ENCODE results near the gene EVA1C. TPM values are rescaled to one million over a fixed set of nuclear protein-coding genes. Genes with fewer than 3 reads are reported as not detected.

EVA1C gene
- total and polyA plus RNA-seq, 12 donors, result 12.1 to 42.9 (median 14.0) TPM

- Histone ChIP-seq H3K27ac (peak overlapping the region in 2 of 10 donors; percentile 1 to 2), H3K36me3 (peaks cover 0 to 70% (median 19%) of the 10 kb centered on the region in 9 donors), H3K9me3 (no peaks in the 10 kb centered on the region), H3K4me1 (peaks cover 5 to 22% (median 16%) of the 10 kb centered on the region in 9 donors), H3K4me3 (no peak overlapping the region), H3K27me3 (no peaks in the 10 kb centered on the region)
- intact Hi-C loops (cut with DNase I), result loop anchor here in 1 of 10 donors (5.0 kb wide), 1 partner anchor 187 kb away; no protein-coding TSS in a partner anchor
- 93% methylated on average over 15 of the region's 15 CpGs for WGBS, 2 donors
- no peak for DNase-seq
- no peak for ATAC-seq
- TF ChIP-seq, protein P1, sequence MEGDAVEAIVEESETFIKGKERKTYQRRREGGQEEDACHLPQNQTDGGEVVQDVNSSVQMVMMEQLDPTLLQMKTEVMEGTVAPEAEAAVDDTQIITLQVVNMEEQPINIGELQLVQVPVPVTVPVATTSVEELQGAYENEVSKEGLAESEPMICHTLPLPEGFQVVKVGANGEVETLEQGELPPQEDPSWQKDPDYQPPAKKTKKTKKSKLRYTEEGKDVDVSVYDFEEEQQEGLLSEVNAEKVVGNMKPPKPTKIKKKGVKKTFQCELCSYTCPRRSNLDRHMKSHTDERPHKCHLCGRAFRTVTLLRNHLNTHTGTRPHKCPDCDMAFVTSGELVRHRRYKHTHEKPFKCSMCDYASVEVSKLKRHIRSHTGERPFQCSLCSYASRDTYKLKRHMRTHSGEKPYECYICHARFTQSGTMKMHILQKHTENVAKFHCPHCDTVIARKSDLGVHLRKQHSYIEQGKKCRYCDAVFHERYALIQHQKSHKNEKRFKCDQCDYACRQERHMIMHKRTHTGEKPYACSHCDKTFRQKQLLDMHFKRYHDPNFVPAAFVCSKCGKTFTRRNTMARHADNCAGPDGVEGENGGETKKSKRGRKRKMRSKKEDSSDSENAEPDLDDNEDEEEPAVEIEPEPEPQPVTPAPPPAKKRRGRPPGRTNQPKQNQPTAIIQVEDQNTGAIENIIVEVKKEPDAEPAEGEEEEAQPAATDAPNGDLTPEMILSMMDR (IDR thresholded peaks at IDR 0.05), result no peak
Observed at GRCh38 chr21:32474179-32475059, 61.9 kb downstream of the EVA1C start.

DNA sequence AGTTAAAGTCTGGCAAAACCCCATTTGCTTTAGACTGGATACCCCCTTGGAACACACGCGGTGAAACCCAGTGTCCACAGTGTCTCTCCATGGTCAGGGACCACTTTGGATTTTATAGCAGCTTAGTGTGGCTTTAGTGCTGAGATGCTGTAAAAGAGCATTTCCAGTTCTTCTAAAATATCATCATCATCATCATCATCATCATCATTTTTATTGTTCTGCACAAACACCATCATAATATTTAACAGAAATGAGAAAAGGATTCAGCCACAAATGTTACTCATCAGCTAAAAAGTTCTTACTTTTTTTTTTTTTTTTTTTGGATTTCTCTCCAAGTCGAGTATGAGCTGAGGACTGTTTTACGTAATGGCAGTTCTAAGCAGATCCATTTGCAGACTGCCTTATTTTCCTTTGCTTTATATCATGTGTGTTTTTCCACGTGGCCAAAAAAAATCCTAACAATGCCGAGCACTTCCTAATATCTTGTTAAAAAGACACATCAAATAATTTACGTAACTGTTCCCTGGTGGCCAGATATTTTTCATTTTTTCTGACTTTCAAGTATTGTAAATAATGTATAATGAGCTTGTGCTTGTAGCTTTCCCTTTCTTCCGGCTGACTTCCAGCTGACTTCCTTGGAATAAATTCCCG, 62.8 kb downstream of the EVA1C start:
- ATAC-seq (peak in 4 of 8 donors; percentile 23 to 39 (median 28)), DNase-seq (no peak)
- WGBS, 2 donors, result 49 to 64% methylated on average over 9 of the region's 9 CpGs
- H3K27ac ChIP-seq, result peak overlapping the region in 2 of 10 donors; percentile 2 to 9
- TF ChIP-seq, protein P1 (IDR thresholded peaks at IDR 0.05), result no peak
- H3K27me3 ChIP-seq, result no peaks in the 10 kb centered on the region
- H3K4me3 ChIP-seq, result no peak overlapping the region
- peaks cover 5 to 22% (median 16%) of the 10 kb centered on the region in 9 donors for H3K4me1 ChIP-seq
- intact Hi-C loops (cut with DNase I), result loop anchor here in 1 of 10 donors (5.0 kb wide), 1 partner anchor 188 kb away; no protein-coding TSS in a partner anchor
- H3K36me3 ChIP-seq, result peaks cover 0 to 68% (median 13%) of the 10 kb centered on the region in 9 donors
- no peaks in the 10 kb centered on the region for H3K9me3 ChIP-seq

DNA sequence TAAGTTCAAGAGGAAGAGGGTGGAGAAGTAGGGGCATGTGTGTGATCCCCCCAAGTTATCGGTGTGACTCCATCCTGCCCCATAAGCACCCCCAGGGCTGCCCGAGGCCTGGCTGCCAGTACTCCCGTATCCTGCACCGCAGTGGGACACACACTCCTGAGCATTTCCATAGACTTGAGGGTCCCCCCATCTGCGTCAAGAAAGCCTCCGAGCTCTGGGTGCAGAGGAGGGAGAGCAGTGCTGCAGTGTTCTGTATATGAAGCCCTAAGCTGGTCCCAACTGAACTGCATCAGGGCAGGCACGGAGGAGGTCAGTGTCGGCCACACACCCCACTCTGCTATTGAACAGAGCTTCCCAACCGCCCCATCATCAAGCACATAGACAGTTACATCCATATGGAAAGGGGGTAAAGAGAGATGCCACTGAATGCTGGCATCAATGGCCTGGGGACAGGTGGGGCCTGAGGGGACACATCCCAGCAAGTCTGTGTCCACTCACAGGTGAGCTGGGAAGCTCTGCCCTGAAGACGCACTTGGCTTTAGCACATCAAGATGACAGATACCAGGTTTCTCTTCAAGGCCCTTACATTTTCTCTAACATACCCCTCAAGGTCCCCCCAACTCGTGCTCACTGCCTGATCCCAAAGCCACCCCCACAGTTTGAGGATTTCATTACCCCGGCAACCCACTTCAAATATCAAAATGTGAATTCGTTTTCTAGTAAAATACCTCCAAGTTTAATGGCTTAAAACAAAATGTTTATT, 64.3 kb downstream of the EVA1C start:
- no peak overlapping the region for H3K27ac ChIP-seq
- peaks cover 0 to 61% (median 7%) of the 10 kb centered on the region in 9 donors for H3K36me3 ChIP-seq
- H3K9me3 ChIP-seq, result no peaks in the 10 kb centered on the region
- ATAC-seq, result no peak
- TF ChIP-seq, protein P1 (IDR thresholded peaks at IDR 0.05), result no peak
- intact Hi-C loops (cut with DNase I), result loop anchor here in 1 of 10 donors (5.0 kb wide), 1 partner anchor 190 kb away; no protein-coding TSS in a partner anchor
- H3K27me3 ChIP-seq, result no peaks in the 10 kb centered on the region
- peaks cover 5 to 22% (median 16%) of the 10 kb centered on the region in 9 donors for H3K4me1 ChIP-seq
- DNase-seq, result no peak
- 96 to 97% methylated on average over 13 of the region's 13 CpGs for whole genome bisulfite sequencing, 2 donors
- H3K4me3 ChIP-seq, result no peak overlapping the region

GRCh38 chr21:32477424-32477745, 64.9 kb downstream of the EVA1C start:
- H3K9me3 ChIP-seq, result no peaks in the 10 kb centered on the region
- ATAC-seq (no peak), DNase-seq (no peak)
- peaks cover 0 to 61% (median 7%) of the 10 kb centered on the region in 9 donors for H3K36me3 ChIP-seq
- H3K27ac ChIP-seq, result no peak overlapping the region
- no peaks in the 10 kb centered on the region for H3K27me3 ChIP-seq
- H3K4me3 ChIP-seq, result no peak overlapping the region
- TF ChIP-seq, protein P1 (IDR thresholded peaks at IDR 0.05), result no peak
- 78 to 83% methylated on average over 6 to 9 of the region's 9 CpGs for WGBS, 2 donors
- H3K4me1 ChIP-seq, result peaks cover 5 to 22% (median 16%) of the 10 kb centered on the region in 9 donors
- intact Hi-C loops (cut with DNase I), result loop anchor here in 1 of 10 donors (5.0 kb wide), 1 partner anchor 190 kb away; no protein-coding TSS in a partner anchor

All from heart right ventricle (tissue), 16 donors.